Adrenal gland (tissue), 12 donors: Measurements from ENCODE around the gene SGIP1. TPM values are rescaled to one million over a fixed set of nuclear protein-coding genes. Genes with fewer than 3 reads are reported as not detected.

Source experiments
- DNase-seq, 7 donors: peaks; one replicate each; pipeline ENCODE4 v3.0.0-alpha.2; 2019 to 2020
- H3K27ac ChIP-seq, 5 donors: fragments of 200-600 bp; sonication (generic) in 4 of 5; 1 replicate in 3 of 5; 2 replicates in 2 of 5; pipeline versions ENCODE4 v1.5.1 to v1.8.0; 2016 to 2020; ENCODE audit warnings: mild to moderate bottlenecking in 1 of 5
- H3K27me3 ChIP-seq: fragments of 200-600 bp; 2 replicates; pipeline ENCODE4 v1.8.0; 2021
- H3K36me3 ChIP-seq, 2 donors: fragments of 200-600 bp; replicated peaks in 1 of 2; 1 replicate in 1 of 2; 2 replicates in 1 of 2; pipeline versions ENCODE4 v1.5.1 to v1.8.0; 2018 to 2022
- H3K4me1 ChIP-seq, 2 donors: fragments of 200-600 bp; replicated peaks in 1 of 2; 1 replicate in 1 of 2; 2 replicates in 1 of 2; pipeline versions ENCODE4 v1.5.1 to v1.8.0; 2018 to 2021
- H3K4me3 ChIP-seq, 4 donors: fragments of 200-600 bp; sonication (generic) in 3 of 4; one replicate each; pipeline ENCODE4 v1.5.1; 2016 to 2018
- H3K9me3 ChIP-seq, 3 donors: fragments of 200-600 bp; sonication (generic) in 1 of 3; replicated peaks in 1 of 3; 1 replicate in 2 of 3; 2 replicates in 1 of 3; pipeline versions ENCODE4 v1.5.1 to v1.8.0; 2016 to 2021
- CTCF ChIP-seq, 6 experiments: fragments of 450-650 bp in 4 of 6; fragments of 200-600 bp in 2 of 6; sonication (generic) in 1 of 6; IDR thresholded peaks; 1 replicate in 5 of 6; 2 replicates in 1 of 6; pipeline versions ENCODE4 v1.5.1 to v1.8.0; 2016 to 2021; ENCODE audit warnings: antibody characterized with exemption in 6 of 6, mild to moderate bottlenecking in 2 of 6, moderate library complexity in 1 of 6
- POLR2A ChIP-seq, 2 donors: fragments of 450-650 bp; IDR thresholded peaks; one replicate each; pipeline ENCODE4 v1.6.1; 2017; ENCODE audit warnings: antibody characterized with exemption in 2 of 2, mild to moderate bottlenecking in 2 of 2, moderate library complexity in 1 of 2
- WGBS, 4 donors: extraction: QIAGEN DNeasy Blood & Tissue Kit in 2 of 4; methylation state at CpG; one replicate each; pipeline versions ENCODE4 v1.1.5 to v1.1.7; 2013 to 2017; 5-methylcytosine and 5-hydroxymethylcytosine counted together
- intact Hi-C, 2 donors: fragments of 100-400 bp; cut with DNase I; formaldehyde crosslinking; loops; one replicate each; pipeline versions ENCODE4 v1.14.1 to v1.15.0; 2022 to 2023
- polyA plus RNA-seq, 3 donors: library from polyadenylated mRNA; stranded (reverse); fragments of 200-250 nt in 2 of 3; fragments of 350-450 nt in 1 of 3; fragmentation: Illumina TruSeq in 1 of 3; extraction: RNeasy Lipid Tissue Mini Kit (QIAGEN cat#74804) in 1 of 3; gene quantifications; one replicate each; pipeline ENCODE4 v1.2.3, GENCODE V29; 2013 to 2014
- total RNA-seq, 9 donors: library from RNA; depleted of rRNA in 4 of 9; stranded (reverse); fragments of >200 nt in 4 of 9; fragments of 120-200 nt in 1 of 9; fragmentation: NEBNext Ultra II Directional in 1 of 9; extraction: Animal tissue kit (Norgen Biotek cat#: 25700) in 1 of 9; gene quantifications; one replicate each; pipeline versions ENCODE4 v1.1.0 to v1.2.4, GENCODE V29; 2013 to 2023
- donor health status: healthy with polysubstance abuse.
- donor health status: Bipolar disorder and iron deficiency.
- donor health status: DM: yes; HTN: yes; CAD: no.
- donor health status: DM: no; HTN: no; CAD: no.
- donor health status: DM: no; HTN: no; CAD: no.
- donor health status: DM: yes; HTN: yes; CAD: no.

Gene SGIP1
- total and polyA plus RNA-seq, 12 donors, result 0.52 to 8.4 (median 1.9) TPM; not detected in 1

DNA sequence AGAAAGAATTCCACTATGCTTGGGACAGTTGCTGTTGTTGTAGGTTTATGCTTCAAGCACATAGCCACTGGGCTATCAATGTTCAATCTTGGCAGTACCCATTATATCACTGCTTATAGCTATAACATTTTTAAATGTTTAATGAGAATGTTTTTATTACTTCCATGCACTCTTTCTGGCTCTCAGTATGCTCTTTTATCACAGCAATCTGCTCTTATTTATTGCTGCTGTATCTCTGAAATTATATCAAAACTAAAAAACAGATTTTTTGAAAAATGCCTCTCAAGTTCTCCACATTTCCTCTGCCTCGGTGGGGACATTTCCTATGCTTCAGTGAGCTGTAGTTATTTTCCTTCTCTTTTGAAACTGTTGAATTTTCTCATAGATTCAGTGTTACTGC lies 5.4 kb upstream of the SGIP1 start:
- H3K27ac ChIP-seq, result no peak overlapping the region
- TF ChIP-seq POLR2A (IDR thresholded peaks at IDR 0.05) (no peak), CTCF (IDR thresholded peaks at IDR 0.05) (no peak)
- no peaks in the 10 kb centered on the region for H3K4me1 ChIP-seq
- no peak for DNase-seq
- H3K4me3 ChIP-seq, result no peak overlapping the region
- no peaks in the 10 kb centered on the region for H3K36me3 ChIP-seq
- WGBS, 4 donors, result 41 to 59% (median 48%) methylated on average over 1 of the region's 1 CpG
- no peaks in the 10 kb centered on the region for H3K9me3 ChIP-seq
- intact Hi-C loops, result no loop called here
- H3K27me3 ChIP-seq, result no peaks in the 10 kb centered on the region

DNA sequence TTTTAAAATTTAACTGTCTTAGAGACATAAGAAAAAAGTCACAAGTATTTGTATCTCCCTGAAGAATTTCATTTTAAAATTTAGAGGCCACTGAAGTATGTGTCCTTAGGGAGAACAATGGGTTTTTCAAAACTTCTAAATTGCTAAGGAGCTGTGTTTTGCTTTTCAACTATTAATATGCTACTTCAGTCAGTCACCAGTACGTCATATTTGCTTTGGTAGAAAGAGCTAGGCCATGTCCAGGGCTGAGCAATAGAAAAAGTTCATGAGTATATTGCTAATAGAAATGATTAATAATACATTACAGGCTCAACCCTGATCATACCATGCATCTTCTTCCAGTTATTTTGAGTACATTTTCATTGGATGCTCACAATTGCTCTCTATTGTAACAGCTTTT lies 1.7 kb upstream of the SGIP1 start:
- Histone ChIP-seq H3K9me3 (no peaks in the 10 kb centered on the region), H3K4me1 (no peaks in the 10 kb centered on the region), H3K27ac (no peak overlapping the region), H3K36me3 (no peaks in the 10 kb centered on the region), H3K4me3 (no peak overlapping the region), H3K27me3 (no peaks in the 10 kb centered on the region)
- WGBS, 4 donors, result 71 to 74% (median 73%) methylated on average over 1 of the region's 1 CpG
- TF ChIP-seq CTCF (IDR thresholded peaks at IDR 0.05) (no peak), POLR2A (IDR thresholded peaks at IDR 0.05) (no peak)
- DNase-seq, result no peak
- intact Hi-C loops, result no loop called here

DNA sequence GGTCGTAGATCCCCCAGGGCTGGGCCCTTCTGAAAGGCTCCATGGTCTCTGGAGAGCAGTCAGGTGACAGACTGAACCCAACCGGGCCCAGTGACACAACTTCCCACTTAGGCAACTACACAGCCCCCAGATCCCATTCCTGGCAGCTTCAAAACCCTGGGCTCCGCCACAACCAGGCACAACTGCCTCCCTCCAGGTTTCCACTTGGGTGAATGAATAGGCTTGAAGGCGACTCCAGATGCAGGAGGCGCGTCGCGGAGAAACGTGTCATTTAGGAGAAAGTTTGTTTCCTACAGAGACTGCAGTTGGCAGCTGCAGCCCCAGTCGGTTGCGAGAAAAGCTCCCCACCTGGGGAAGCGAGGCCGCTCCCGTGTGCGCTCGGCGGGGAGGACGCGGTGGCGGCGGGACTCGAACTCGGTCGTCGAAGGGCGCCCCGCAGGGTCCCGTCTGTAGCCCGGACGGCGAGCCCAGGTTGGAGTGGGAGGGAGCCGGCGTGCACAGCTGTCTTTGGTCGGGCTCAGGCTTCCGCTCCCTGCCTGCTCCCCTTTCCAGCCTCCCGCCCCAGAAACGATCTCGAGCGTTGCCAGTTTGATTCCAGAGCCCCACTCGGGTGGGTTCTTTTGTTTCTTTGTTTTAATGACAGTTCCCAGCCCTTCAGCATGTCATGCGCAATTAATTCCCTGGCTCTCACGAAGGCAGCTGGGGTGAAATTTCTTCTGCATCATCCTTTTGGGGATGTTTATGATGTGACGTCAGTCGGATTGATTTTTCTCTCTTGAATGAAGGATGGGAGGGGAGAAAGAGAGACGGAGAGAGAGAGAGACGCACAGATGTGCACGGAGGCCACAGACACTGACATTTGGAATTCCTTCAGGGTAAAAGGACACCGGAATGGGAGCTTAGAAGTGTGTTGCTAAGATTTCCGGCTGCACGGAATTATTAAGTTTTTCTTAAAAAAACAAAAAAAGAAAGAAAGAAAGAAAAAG lies 862 bp upstream of the SGIP1 start:
- intact Hi-C loops, result no loop called here
- WGBS, 4 donors, result 4 to 9% (median 7%) methylated on average over 18 to 50 of the region's 50 CpGs
- Histone ChIP-seq H3K4me3 (peak overlapping the region in 2 of 4 donors; percentile 3 to 46), H3K9me3 (no peaks in the 10 kb centered on the region), H3K27ac (peak overlapping the region in 1 of 5 donors; percentile 63), H3K36me3 (no peaks in the 10 kb centered on the region), H3K4me1 (no peaks in the 10 kb centered on the region), H3K27me3 (no peaks in the 10 kb centered on the region)
- TF ChIP-seq CTCF (IDR thresholded peaks at IDR 0.05) (no peak), POLR2A (IDR thresholded peaks at IDR 0.05) (no peak)
- DNase-seq, result no peak

GRCh38 chr1:66535061-66535460 lies 1.1 kb downstream of the SGIP1 start:
- H3K27ac ChIP-seq, result no peak overlapping the region
- H3K9me3 ChIP-seq, result no peaks in the 10 kb centered on the region
- intact Hi-C loops, result no loop called here

More at GRCh38 chr1:66535061-66535460, 1.1 kb downstream of the SGIP1 start:
- TF ChIP-seq POLR2A (IDR thresholded peaks at IDR 0.05), result no peak
- TF ChIP-seq CTCF (IDR thresholded peaks at IDR 0.05), result no peak
- no peak overlapping the region for H3K4me3 ChIP-seq
- no peaks in the 10 kb centered on the region for H3K36me3 ChIP-seq
- no peak for DNase-seq
- 83 to 98% (median 89%) methylated on average over 2 of the region's 2 CpGs for WGBS, 4 donors
- no peaks in the 10 kb centered on the region for H3K27me3 ChIP-seq
- H3K4me1 ChIP-seq, result no peaks in the 10 kb centered on the region
